HEK293 (cell line): ENCODE data around the gene ACTN4.
"Not testable (repeated sequence)": the region's sequence is repeated elsewhere in the genome, so short reads cannot be mapped to it uniquely, and the experiment has no call there.

Experiments used
- CTCF ChIA-PET: fragments of 350-600 bp; formaldehyde crosslinking; extraction: SDS; loops from one replicate; lab custom pipeline; 2021; ENCODE audit warnings: antibody characterized with exemption; lab: Yijun Ruan, JAX
- POLR2A ChIA-PET: fragments of 300-600 bp; formaldehyde crosslinking; extraction: SDS; loops from one replicate; lab custom pipeline; 2020; ENCODE audit warnings: antibody characterized with exemption, inconsistent platforms; lab: Yijun Ruan, JAX
- H3K27ac ChIP-seq: fragments of 200-500 bp; sonication (Bioruptor generic); 2 replicates; pipeline ENCODE4 v1.5.1; 2014; ENCODE audit warnings: low read depth, low read length, control low read depth, inconsistent platforms; ENCODE audit errors: extremely low read depth
- H3K36me3 ChIP-seq, 2 experiments: fragments of 200-500 bp in 1 of 2; sonication (Bioruptor generic) in 1 of 2; 1 replicate in 1 of 2; 2 replicates in 1 of 2; pipeline ENCODE4 v1.5.1; 2014 to 2017; ENCODE audit warnings: inconsistent platforms in 2 of 2, low read length in 2 of 2; ENCODE audit not compliant: control insufficient read depth in 2 of 2, insufficient read depth in 1 of 2
- H3K4me1 ChIP-seq: fragments of 200-500 bp; sonication (Bioruptor generic); 2 replicates; pipeline ENCODE4 v1.5.1; 2014; ENCODE audit warnings: mild to moderate bottlenecking, low read length, inconsistent platforms; ENCODE audit not compliant: control insufficient read depth, insufficient read depth
- H3K4me3 ChIP-seq: 2 replicates; pipeline ENCODE4 v1.5.1; 2011; ENCODE audit warnings: low read depth, mild to moderate bottlenecking, control low read depth, low read length, moderate library complexity
- H3K9me3 ChIP-seq: fragments of 200-500 bp; sonication (Bioruptor generic); 2 replicates; pipeline ENCODE4 v1.5.1; 2014; ENCODE audit warnings: low read depth, low read length, inconsistent platforms; ENCODE audit not compliant: control insufficient read depth, insufficient read depth
- BCL11B ChIP-seq: fragments of 450-650 bp; formaldehyde crosslinking; IDR thresholded peaks from 2 replicates; pipeline ENCODE4 v1.5.1; 2016; ENCODE audit warnings: low read depth, missing biosample characterization, missing genetic modification characterization
- EGR2 ChIP-seq: fragments of 450-650 bp; formaldehyde crosslinking; IDR thresholded peaks from 2 replicates; pipeline ENCODE4 v1.5.1; 2016; ENCODE audit warnings: low read depth, missing biosample characterization, missing genetic modification characterization
- OSR2 ChIP-seq: fragments of 450-650 bp; formaldehyde crosslinking; IDR thresholded peaks from 2 replicates; pipeline ENCODE4 v1.5.1; 2016; ENCODE audit warnings: missing biosample characterization, missing genetic modification characterization
- PATZ1 ChIP-seq: fragments of 450-650 bp; formaldehyde crosslinking; IDR thresholded peaks from 2 replicates; pipeline ENCODE4 v1.5.1; 2016; ENCODE audit warnings: missing biosample characterization, missing genetic modification characterization
- TSHZ1 ChIP-seq: fragments of 450-650 bp; formaldehyde crosslinking; IDR thresholded peaks from 2 replicates; pipeline ENCODE4 v1.5.1; 2016; ENCODE audit warnings: missing biosample characterization, missing genetic modification characterization, borderline replicate concordance
- ZBTB10 ChIP-seq: fragments of 450-650 bp; formaldehyde crosslinking; IDR thresholded peaks from 2 replicates; pipeline ENCODE4 v1.5.1; 2016; ENCODE audit warnings: missing biosample characterization, missing genetic modification characterization
- ZBTB8A ChIP-seq: fragments of 450-650 bp; formaldehyde crosslinking; IDR thresholded peaks from 2 replicates; pipeline ENCODE4 v1.5.1; 2016; ENCODE audit warnings: missing biosample characterization, missing genetic modification characterization
- ZFHX2 ChIP-seq: fragments of 450-650 bp; formaldehyde crosslinking; conservative IDR thresholded peaks from 2 replicates; pipeline ENCODE4 v1.5.1; 2016; ENCODE audit warnings: missing biosample characterization, missing genetic modification characterization
- ZFP3 ChIP-seq: fragments of 450-650 bp; formaldehyde crosslinking; IDR thresholded peaks from 2 replicates; pipeline ENCODE4 v1.5.1; 2016; ENCODE audit warnings: low read depth, missing biosample characterization, missing genetic modification characterization
- ZNF155 ChIP-seq: fragments of 450-650 bp; formaldehyde crosslinking; IDR thresholded peaks from 2 replicates; pipeline ENCODE4 v1.5.1; 2016; ENCODE audit warnings: missing biosample characterization, missing genetic modification characterization
- ZNF23 ChIP-seq: fragments of 450-650 bp; formaldehyde crosslinking; IDR thresholded peaks from 2 replicates; pipeline ENCODE4 v1.5.1; 2016; ENCODE audit warnings: missing biosample characterization, missing genetic modification characterization, borderline replicate concordance
- ZNF366 ChIP-seq: fragments of 450-650 bp; formaldehyde crosslinking; conservative IDR thresholded peaks from 2 replicates; pipeline ENCODE4 v1.5.1; 2016; ENCODE audit warnings: missing biosample characterization, missing genetic modification characterization
- ZNF426 ChIP-seq: fragments of 450-650 bp; formaldehyde crosslinking; IDR thresholded peaks from 2 replicates; pipeline ENCODE4 v1.5.1; 2017; ENCODE audit warnings: missing biosample characterization, missing genetic modification characterization, mild to moderate bottlenecking, inconsistent platforms, moderate library complexity
- ZNF501 ChIP-seq: fragments of 450-650 bp; formaldehyde crosslinking; IDR thresholded peaks from 2 replicates; pipeline ENCODE4 v1.5.1; 2016; ENCODE audit warnings: missing biosample characterization, missing genetic modification characterization
- ZNF544 ChIP-seq: fragments of 450-650 bp; formaldehyde crosslinking; IDR thresholded peaks from 2 replicates; pipeline ENCODE4 v1.5.0; 2017; ENCODE audit warnings: missing biosample characterization, missing genetic modification characterization
- ZNF558 ChIP-seq: fragments of 450-650 bp; formaldehyde crosslinking; IDR thresholded peaks from 2 replicates; pipeline ENCODE4 v1.5.1; 2016; ENCODE audit warnings: missing biosample characterization, missing genetic modification characterization
- ZNF830 ChIP-seq: fragments of 450-650 bp; IDR thresholded peaks from 2 replicates; pipeline ENCODE4 v1.5.0; 2018; ENCODE audit warnings: missing biosample characterization, missing genetic modification characterization, low read depth, mild to moderate bottlenecking, moderate library complexity
- ZNF837 ChIP-seq: fragments of 450-650 bp; formaldehyde crosslinking; IDR thresholded peaks from 2 replicates; pipeline ENCODE4 v1.5.1; 2016; ENCODE audit warnings: missing biosample characterization, missing genetic modification characterization

ACTN4 gene

GRCh38 chr19:38602856-38603255 is 44.6 kb upstream of the ACTN4 start:
- H3K27ac ChIP-seq, POLR2A ChIA-PET, H3K9me3 ChIP-seq, CTCF ChIA-PET, H3K36me3 ChIP-seq, H3K4me1 ChIP-seq, H3K4me3 ChIP-seq: not testable (repeated sequence)
- 0 out of 2 replicates have a peak, but pooled peaks have one; percentile 2 for TF ChIP-seq ZNF155 (tag by site-specific recombination)
- TF ChIP-seq ZNF837 = 0 out of 2 replicates have a peak, but pooled peaks have one; percentile 13

GRCh38 chr19:38606131-38606530 is 41.3 kb upstream of the ACTN4 start:
- Histone ChIP-seq H3K9me3 (no peaks in the 10 kb centered on the region), H3K36me3 (peaks cover 0 to 8% of the 10 kb centered on the region in 2 experiments; a peak in 1 of 3 replicates), H3K4me1 (no peaks in the 10 kb centered on the region), H3K27ac (no peak overlapping the region), H3K4me3 (no peak overlapping the region)
- POLR2A ChIA-PET = interaction anchor here (1.6 to 5.1 kb wide), 2 partner anchors 10 to 13 kb away, joined by 13 to 31 read pairs; partner anchors contain the start of gene EIF3K
- TF ChIP-seq ZFP3 (tag by site-specific recombination) = no peak
- TF ChIP-seq ZNF558 (tag by site-specific recombination) = peak; percentile 21; the same call in 1 of the 2 replicates
- CTCF ChIA-PET = interaction anchor here (0.6 to 1.3 kb wide), 3 partner anchors 22 to 167 kb away, joined by 3 to 13 read pairs (median 3); no protein-coding TSS in a partner anchor

GRCh38 chr19:38614289-38614688 is 33.2 kb upstream of the ACTN4 start:
- Histone ChIP-seq H3K4me1 (peaks cover 7% of the 10 kb centered on the region), H3K36me3 (no peaks in the 10 kb centered on the region; a peak in 1 of 3 replicates), H3K27ac (no peak overlapping the region), H3K9me3 (no peaks in the 10 kb centered on the region), H3K4me3 (no peak overlapping the region)
- TF ChIP-seq ZNF23 (tag by site-specific recombination) (no peak), ZNF830 (tag by site-specific recombination) (no peak), ZBTB10 (0 out of 2 replicates have a peak, but pooled peaks have one; percentile 45), PATZ1 (tag by site-specific recombination) (peak; percentile 17; the same call in 1 of the 2 replicates)
- POLR2A ChIA-PET = interaction anchor here (0.7 kb wide), 1 partner anchor 326 kb away, joined by 4 read pairs; no protein-coding TSS in a partner anchor
- CTCF ChIA-PET = interaction anchor here (0.9 to 1.6 kb wide), 4 partner anchors 70 to 211 kb away, joined by 3 to 4 read pairs (median 4); partner anchors contain the start of gene FAM98C

- Histone ChIP-seq H3K27ac (no peak overlapping the region), H3K9me3 (no peaks in the 10 kb centered on the region), H3K4me3 (no peak overlapping the region), H3K4me1 (peaks cover 13% of the 10 kb centered on the region), H3K36me3 (peaks cover 1 to 6% of the 10 kb centered on the region in 2 experiments)
- ChIA-PET CTCF (interaction anchor here (1.6 kb wide), 1 partner anchor 70 kb away, joined by 4 read pairs; no protein-coding TSS in a partner anchor), POLR2A (interaction anchor here (0.7 to 2.6 kb wide), 2 partner anchors 19 to 43 kb away, joined by 8 to 11 read pairs; no protein-coding TSS in a partner anchor)
- TF ChIP-seq OSR2 (no peak), ZBTB8A (tag by site-specific recombination) (no peak), ZNF426 (tag by site-specific recombination) (no peak), EGR2 (peak; percentile 96), ZNF366 (tag by site-specific recombination) (0 out of 2 replicates have a peak, but pooled peaks have one; percentile 15), TSHZ1 (tag by site-specific recombination) (no peak), ZNF501 (tag by site-specific recombination) (no peak), ZFHX2 (peak; percentile 80), BCL11B (no peak), ZNF544 (no peak)
Measured at GRCh38 chr19:38615007-38615581, 32.4 kb upstream of the ACTN4 start.
